Lung (tissue), 12 donors: ENCODE data around the gene SMLR1. TPM values are rescaled to one million over a fixed set of nuclear protein-coding genes. Genes with fewer than 3 reads are reported as not detected.

Source experiments
- ATAC-seq: fragments of 200-7000 bp; cut with Tn5 transposase; one replicate; pipeline ENCODE4 v1.9.1; 2020; ENCODE audit warnings: moderate number of reproducible peaks; ENCODE audit not compliant: insufficient read depth, low FRiP score
- DNase-seq, 3 donors: peaks; one replicate each; pipeline ENCODE4 v3.0.0-alpha.2; 2013 to 2017
- H3K27ac ChIP-seq, 2 donors: one replicate each; pipeline ENCODE4 v1.5.1; 2013; ENCODE audit warnings: mild to moderate bottlenecking in 2 of 2, moderate library complexity in 2 of 2, control low read depth in 1 of 2, inconsistent platforms in 1 of 2, low read depth in 1 of 2, low read length in 1 of 2
- H3K27me3 ChIP-seq, 3 donors: one replicate each; pipeline ENCODE4 v1.5.1; 2013; ENCODE audit warnings: low read length in 2 of 3; ENCODE audit not compliant: control insufficient read depth in 3 of 3, insufficient read depth in 3 of 3
- H3K36me3 ChIP-seq, 4 donors: one replicate each; pipeline ENCODE4 v1.5.1; 2013; ENCODE audit warnings: low read length in 4 of 4, mild to moderate bottlenecking in 1 of 4, moderate library complexity in 1 of 4; ENCODE audit not compliant: control insufficient read depth in 4 of 4, insufficient read depth in 4 of 4
- H3K4me1 ChIP-seq, 5 donors: one replicate each; pipeline ENCODE4 v1.5.1; 2013; ENCODE audit warnings: low read length in 5 of 5, mild to moderate bottlenecking in 2 of 5, moderate library complexity in 1 of 5; ENCODE audit not compliant: control insufficient read depth in 5 of 5, insufficient read depth in 5 of 5
- H3K4me3 ChIP-seq: one replicate; pipeline ENCODE4 v1.5.1; 2013; ENCODE audit warnings: mild to moderate bottlenecking, control low read depth, moderate library complexity
- H3K9ac ChIP-seq, 2 donors: one replicate each; pipeline ENCODE4 v1.5.1; 2013; ENCODE audit warnings: low read length in 2 of 2, control low read depth in 1 of 2; ENCODE audit not compliant: insufficient read depth in 1 of 2
- H3K9me3 ChIP-seq, 4 donors: one replicate each; pipeline ENCODE4 v1.5.1; 2013; ENCODE audit warnings: low read length in 3 of 4, mild to moderate bottlenecking in 1 of 4, moderate library complexity in 1 of 4; ENCODE audit not compliant: control insufficient read depth in 4 of 4, insufficient read depth in 3 of 4
- WGBS, 2 donors: extraction: QIAGEN DNeasy Blood & Tissue Kit; methylation state at CpG; one replicate each; pipeline ENCODE4 v1.1.7; 2013; 5-methylcytosine and 5-hydroxymethylcytosine counted together
- polyA plus RNA-seq, 2 donors: library from polyadenylated mRNA; stranded (reverse); fragments of 200-250 nt; gene quantifications; one replicate each; pipeline ENCODE4 v1.2.1, GENCODE V29; 2013
- total RNA-seq, 2 donors: library from RNA; depleted of rRNA in 1 of 2; stranded (reverse); fragments of >200 nt in 1 of 2; gene quantifications; one replicate each; pipeline ENCODE4 v1.2.1, GENCODE V29; 2014 to 2021
- TF ChIP-seq, protein P1 (sequence below): IDR thresholded peaks from 2 replicates; pipeline ENCODE4 v1.5.1; 2012; ENCODE audit warnings: mild to moderate bottlenecking; ENCODE audit errors: control extremely low read depth, extremely low read depth
- donor health status: control.
- donor health status: control.
- donor health status: Bipolar disorder and iron deficiency.
- donor health status: healthy.
- donor health status: DM: yes; HTN: yes; CAD: no.

Gene SMLR1
- total and polyA plus RNA-seq, 4 donors, result not detected

DNA sequence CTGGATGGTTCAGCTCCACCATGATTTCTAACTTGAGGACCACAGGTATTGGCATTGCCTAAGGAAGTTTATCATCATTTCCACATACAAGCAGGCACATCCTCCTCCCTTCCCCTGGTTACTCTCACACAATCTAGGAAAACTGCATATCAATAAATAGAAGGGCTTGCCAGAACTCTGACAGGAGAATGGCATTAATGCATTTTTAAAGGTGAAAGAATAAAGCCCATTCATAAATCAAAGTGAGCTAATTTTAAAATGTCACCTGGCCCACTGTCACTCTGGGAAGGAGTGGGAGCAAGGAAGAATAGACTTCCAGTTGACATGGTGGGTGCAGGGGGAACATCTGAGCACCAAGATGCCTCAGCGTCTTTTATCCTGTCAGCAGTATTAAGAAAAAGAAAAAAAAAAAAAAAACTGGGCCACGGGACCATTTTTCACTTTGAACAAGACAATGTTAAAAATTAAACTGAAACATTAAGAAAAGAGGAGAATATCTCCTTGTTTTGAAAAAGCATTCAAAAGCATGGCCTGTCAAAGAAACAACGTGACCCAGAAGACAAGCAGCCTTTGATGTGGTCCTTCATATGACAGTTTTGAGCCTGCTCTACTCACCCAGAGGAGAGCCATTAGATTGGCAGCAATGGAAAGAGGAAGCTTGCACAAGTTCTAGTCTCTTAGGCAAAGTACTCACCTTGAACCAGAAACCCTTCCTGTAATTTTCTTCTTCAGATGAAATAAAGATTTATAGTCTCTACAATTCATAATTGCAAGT lies 39.3 kb upstream of the SMLR1 start:
- TF ChIP-seq, protein P1, sequence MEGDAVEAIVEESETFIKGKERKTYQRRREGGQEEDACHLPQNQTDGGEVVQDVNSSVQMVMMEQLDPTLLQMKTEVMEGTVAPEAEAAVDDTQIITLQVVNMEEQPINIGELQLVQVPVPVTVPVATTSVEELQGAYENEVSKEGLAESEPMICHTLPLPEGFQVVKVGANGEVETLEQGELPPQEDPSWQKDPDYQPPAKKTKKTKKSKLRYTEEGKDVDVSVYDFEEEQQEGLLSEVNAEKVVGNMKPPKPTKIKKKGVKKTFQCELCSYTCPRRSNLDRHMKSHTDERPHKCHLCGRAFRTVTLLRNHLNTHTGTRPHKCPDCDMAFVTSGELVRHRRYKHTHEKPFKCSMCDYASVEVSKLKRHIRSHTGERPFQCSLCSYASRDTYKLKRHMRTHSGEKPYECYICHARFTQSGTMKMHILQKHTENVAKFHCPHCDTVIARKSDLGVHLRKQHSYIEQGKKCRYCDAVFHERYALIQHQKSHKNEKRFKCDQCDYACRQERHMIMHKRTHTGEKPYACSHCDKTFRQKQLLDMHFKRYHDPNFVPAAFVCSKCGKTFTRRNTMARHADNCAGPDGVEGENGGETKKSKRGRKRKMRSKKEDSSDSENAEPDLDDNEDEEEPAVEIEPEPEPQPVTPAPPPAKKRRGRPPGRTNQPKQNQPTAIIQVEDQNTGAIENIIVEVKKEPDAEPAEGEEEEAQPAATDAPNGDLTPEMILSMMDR, result no peak

DNA sequence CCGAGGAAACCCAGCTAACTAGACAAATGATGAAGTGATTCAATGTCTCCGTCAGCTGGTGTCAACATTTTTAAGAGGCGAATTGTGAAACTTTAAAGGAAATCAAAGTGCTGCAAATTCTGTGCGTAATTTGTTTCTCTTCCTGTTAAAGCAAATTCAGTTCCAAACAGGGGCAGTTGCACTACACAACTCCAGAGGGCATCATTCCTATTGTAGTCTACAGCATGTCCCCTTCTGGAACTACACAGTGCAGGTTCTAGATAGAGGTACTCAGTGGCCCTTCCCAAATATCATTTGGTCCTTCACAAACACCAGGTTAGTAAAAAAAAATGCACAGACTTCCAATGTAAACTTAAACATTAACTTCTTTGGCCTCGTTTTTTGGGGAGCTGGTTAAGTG lies 38.3 kb upstream of the SMLR1 start:
- peaks cover 0 to 5% (median 0%) of the 10 kb centered on the region in 5 donors for H3K4me1 ChIP-seq
- no peaks in the 10 kb centered on the region for H3K27me3 ChIP-seq
- TF ChIP-seq, protein P1, result no peak
- H3K4me3 ChIP-seq, result no peak overlapping the region
- WGBS, 2 donors, result 57% methylated on average over 5 of the region's 5 CpGs
- H3K9me3 ChIP-seq, result peaks cover 0 to 2% (median 0%) of the 10 kb centered on the region in 4 donors
- H3K27ac ChIP-seq, result no peak overlapping the region
- H3K36me3 ChIP-seq, result no peaks in the 10 kb centered on the region
- ATAC-seq (no peak), DNase-seq (peak in 1 of 3 donors; percentile 40)
- no peak overlapping the region for H3K9ac ChIP-seq

More for the DNA sequence above, 39.3 kb upstream of the SMLR1 start:
- ATAC-seq, result no peak
- Histone ChIP-seq H3K27me3 (no peaks in the 10 kb centered on the region), H3K27ac (no peak overlapping the region), H3K9ac (no peak overlapping the region), H3K4me3 (no peak overlapping the region), H3K9me3 (peaks cover 0 to 2% (median 0%) of the 10 kb centered on the region in 4 donors), H3K36me3 (no peaks in the 10 kb centered on the region), H3K4me1 (peaks cover 0 to 8% (median 0%) of the 10 kb centered on the region in 5 donors)
- 73 to 77% methylated on average over 3 of the region's 3 CpGs for WGBS, 2 donors
- DNase-seq, result no peak

DNA sequence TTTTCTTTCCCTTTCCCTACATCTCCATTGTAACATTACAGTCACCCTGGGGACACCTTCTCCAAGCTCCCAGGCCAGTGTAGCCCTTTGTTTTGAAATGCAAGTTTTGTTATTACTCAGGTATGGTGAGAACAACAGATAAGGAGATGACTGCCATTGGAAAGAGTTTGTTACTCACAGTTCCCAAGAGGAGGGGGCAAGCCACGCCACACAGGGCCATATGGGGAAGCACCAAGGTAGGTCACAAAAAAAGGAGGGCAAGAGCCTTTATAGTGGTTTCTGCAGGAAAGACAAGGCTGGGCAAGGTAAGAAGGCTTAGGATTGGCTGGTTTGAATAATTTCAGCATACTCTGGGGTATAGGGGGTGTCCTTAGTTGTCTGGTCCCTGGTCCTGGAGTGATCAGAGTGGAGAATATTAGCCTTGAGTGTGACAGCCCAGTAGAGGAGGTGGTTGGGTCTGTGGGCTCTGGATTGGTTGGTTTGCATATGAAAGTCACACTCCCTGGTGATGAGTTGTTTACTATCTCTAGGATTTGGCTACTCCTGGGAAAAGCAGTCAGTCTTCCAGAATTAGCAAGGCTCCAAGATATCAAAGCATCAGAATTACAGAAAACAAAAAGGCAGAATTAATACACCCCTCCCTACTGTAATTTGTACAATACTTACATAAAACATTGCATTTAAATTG lies 33.1 kb upstream of the SMLR1 start:
- 82 to 94% methylated on average over 1 of the region's 1 CpG for WGBS, 2 donors
- H3K4me3 ChIP-seq, result no peak overlapping the region
- no peak overlapping the region for H3K9ac ChIP-seq
- no peaks in the 10 kb centered on the region for H3K27me3 ChIP-seq
- TF ChIP-seq, protein P1, result no peak
- no peak overlapping the region for H3K27ac ChIP-seq
- no peaks in the 10 kb centered on the region for H3K9me3 ChIP-seq
- DNase-seq (no peak), ATAC-seq (no peak)
- H3K4me1 ChIP-seq, result peaks cover 0 to 2% (median 0%) of the 10 kb centered on the region in 5 donors
- H3K36me3 ChIP-seq, result no peaks in the 10 kb centered on the region
